Measurements from ENCODE around the gene DCUN1D3.

DNA sequence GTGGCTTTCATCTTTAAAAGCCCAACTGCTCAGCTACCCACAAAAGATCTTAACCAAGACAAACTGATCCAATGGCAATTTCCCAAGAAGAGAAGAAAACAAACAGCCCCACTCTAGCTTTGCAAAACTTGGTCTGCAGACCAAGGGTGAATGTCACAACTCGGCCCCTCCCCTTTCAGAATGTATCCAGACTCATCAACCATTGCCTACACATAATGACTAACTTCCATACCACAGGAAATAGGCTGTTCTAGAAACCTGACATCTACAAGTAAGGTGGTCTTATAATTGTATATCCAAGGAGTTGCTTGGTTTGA, 16.0 kb downstream of the DCUN1D3 start:
- TF ChIP-seq, protein P1, sequence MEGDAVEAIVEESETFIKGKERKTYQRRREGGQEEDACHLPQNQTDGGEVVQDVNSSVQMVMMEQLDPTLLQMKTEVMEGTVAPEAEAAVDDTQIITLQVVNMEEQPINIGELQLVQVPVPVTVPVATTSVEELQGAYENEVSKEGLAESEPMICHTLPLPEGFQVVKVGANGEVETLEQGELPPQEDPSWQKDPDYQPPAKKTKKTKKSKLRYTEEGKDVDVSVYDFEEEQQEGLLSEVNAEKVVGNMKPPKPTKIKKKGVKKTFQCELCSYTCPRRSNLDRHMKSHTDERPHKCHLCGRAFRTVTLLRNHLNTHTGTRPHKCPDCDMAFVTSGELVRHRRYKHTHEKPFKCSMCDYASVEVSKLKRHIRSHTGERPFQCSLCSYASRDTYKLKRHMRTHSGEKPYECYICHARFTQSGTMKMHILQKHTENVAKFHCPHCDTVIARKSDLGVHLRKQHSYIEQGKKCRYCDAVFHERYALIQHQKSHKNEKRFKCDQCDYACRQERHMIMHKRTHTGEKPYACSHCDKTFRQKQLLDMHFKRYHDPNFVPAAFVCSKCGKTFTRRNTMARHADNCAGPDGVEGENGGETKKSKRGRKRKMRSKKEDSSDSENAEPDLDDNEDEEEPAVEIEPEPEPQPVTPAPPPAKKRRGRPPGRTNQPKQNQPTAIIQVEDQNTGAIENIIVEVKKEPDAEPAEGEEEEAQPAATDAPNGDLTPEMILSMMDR (conservative IDR thresholded peaks at IDR 0.05; ENCODE audit: low read length) = no peak
- TF ChIP-seq EZH2phosphoT487 (IDR thresholded peaks at IDR 0.05; ENCODE audit: borderline replicate concordance, low read depth, low read length) = no peak
